Esophagus muscularis mucosa (tissue), 4 donors: ENCODE measurements around the gene PARN.

Experiments used
- CTCF ChIP-seq, 3 experiments: fragments of 200-600 bp in 2 of 3; fragments of 450-650 bp in 1 of 3; sonication (generic) in 2 of 3; IDR thresholded peaks; one replicate each; pipeline ENCODE4 v1.5.1; 2017 to 2019; ENCODE audit warnings: antibody characterized with exemption in 3 of 3, mild to moderate bottlenecking in 2 of 3, moderate library complexity in 1 of 3
- EP300 ChIP-seq: sonication (generic); formaldehyde crosslinking; IDR thresholded peaks from one replicate; pipeline ENCODE4 v1.6.1; 2017; ENCODE audit warnings: antibody characterized with exemption
- POLR2A ChIP-seq: fragments of 450-650 bp; IDR thresholded peaks from one replicate; pipeline ENCODE4 v1.6.1; 2017; ENCODE audit warnings: antibody characterized with exemption, moderate library complexity, mild to moderate bottlenecking, low read depth
- POLR2AphosphoS5 ChIP-seq, 2 donors: sonication (generic); formaldehyde crosslinking; IDR thresholded peaks; one replicate each; pipeline ENCODE4 v1.6.1; 2017; ENCODE audit warnings: antibody characterized with exemption in 2 of 2

- TF ChIP-seq CTCF (IDR thresholded peaks at IDR 0.05) (no peak), EP300 (no peak), POLR2AphosphoS5 (IDR thresholded peaks at IDR 0.05) (no peak), POLR2A (no peak)
These were observed 27.6 kb downstream of the PARN start for GRCh38 chr16:14602443-14602963.
